Astrocyte of the hippocampus (primary cell): Measurements from ENCODE around the gene SAMHD1.
A peak's percentile ranks its signal among the peaks of the same experiment; 100 is the strongest.

Source experiments
- DNase-seq: peaks from one replicate; pipeline ENCODE4 v3.0.0; 2011; ENCODE audit warnings: low read depth, low spot score

SAMHD1 gene

GRCh38 chr20:36873498-36874189 lies 77.9 kb downstream of the SAMHD1 start:
- DNase-seq = no peak

- DNase-seq = no peak
Observed at GRCh38 chr20:36872852-36873251, 78.7 kb downstream of the SAMHD1 start.

DNA sequence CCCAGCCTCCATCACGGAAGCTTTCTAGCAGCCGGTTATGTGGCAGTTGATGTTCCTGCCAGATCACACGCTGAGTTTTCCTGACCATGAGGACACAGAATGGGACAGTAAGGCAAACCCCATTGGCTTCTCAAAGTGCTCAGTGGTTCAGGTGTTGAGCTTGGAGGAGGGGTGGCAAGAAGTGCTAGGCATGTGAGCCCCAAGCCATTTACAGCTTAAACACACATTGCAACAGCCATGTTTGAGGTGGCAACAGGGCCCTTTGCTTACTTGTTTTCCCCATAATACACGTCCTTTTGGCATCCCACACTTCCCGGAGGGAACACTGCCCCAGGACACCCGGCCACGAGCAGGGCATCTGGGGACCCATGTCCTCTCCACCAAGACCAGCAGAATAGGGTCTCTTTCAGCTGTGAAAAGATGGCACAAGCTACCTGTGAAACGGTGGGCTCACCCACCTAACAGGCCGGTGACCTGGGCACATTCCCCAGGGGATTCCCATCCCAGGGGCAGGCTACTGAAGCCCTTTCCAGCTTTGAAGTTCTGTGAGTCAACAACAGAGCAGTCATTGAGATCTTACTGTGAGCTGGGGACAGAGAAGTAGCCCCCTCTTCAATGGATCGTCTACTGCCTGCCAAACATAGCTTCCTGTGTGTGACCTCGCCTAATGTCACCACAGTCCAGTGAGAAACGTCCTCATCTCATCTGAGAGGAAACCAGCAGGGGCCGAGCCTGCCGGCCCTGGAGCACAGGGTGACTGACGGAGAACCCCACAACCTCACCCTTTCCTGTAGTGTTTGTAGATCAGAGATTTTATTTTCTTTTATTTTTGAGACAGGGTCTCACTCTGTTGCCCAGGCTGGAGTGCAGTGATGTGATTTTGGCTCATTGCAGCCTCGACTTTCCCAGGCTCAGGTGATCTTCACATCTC lies 79.6 kb downstream of the SAMHD1 start:
- no peak for DNase-seq

DNA sequence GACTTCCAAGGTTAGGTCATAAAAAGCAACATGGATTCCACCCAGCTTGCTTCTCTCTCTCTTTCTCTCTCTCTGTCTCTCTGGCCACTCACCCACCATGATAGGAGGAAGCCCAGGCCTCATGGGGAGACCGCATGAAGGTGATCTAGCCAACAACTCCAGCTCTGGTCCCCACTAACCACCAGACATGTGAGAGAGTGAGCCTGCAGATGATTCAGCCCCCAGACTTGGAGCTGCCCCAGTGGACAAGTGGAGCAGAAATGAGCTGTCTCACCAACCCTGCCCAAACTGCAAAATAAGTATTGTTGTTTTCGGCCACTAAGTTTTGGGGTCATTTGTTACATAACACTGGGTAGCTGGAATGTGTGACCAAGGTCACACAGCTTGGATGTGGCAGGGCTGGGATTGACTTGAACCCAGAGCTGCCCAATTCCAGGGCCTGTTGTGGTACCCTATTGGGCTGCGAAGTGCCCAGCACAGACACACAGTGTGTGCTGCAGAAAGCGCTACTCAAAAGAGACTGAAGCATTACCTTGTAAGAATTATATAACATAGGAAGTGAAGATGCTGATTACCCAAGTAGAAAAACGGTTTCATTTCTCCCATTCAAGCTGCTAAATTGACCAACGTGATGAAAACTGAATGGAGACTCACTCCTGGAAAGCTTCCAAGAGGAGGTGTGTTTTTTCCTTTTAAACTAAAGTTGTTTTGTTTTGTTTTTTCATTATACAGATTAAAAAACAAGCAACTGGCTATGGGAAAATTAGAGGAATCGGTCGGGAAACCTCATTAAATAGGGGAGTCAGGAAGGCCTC lies 84.6 kb downstream of the SAMHD1 start:
- DNase-seq = peak; percentile 68

DNA sequence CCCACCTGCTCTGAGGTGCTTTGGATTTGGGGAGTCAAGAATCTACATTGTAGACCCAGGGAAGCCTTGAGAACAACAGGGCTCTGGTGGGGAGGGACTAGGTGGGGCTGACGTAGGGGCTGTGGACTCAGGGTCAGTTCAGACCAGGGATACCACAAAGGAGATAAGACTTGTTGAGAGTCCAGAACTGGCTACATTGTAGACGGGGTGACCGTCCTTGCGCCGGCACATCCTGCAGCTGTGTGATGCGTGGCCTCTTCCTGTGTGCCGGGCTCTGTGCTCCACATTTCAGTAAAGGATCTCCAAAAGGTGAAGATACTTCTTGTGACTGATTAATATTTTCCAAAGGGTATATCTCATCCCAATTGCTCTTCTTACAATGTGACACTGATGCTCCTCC lies 85.3 kb downstream of the SAMHD1 start:
- no peak for DNase-seq

GRCh38 chr20:36865861-36866149 lies 85.7 kb downstream of the SAMHD1 start:
- DNase-seq = no peak

GRCh38 chr20:36865076-36865860 lies 86.2 kb downstream of the SAMHD1 start:
- no peak for DNase-seq

DNA sequence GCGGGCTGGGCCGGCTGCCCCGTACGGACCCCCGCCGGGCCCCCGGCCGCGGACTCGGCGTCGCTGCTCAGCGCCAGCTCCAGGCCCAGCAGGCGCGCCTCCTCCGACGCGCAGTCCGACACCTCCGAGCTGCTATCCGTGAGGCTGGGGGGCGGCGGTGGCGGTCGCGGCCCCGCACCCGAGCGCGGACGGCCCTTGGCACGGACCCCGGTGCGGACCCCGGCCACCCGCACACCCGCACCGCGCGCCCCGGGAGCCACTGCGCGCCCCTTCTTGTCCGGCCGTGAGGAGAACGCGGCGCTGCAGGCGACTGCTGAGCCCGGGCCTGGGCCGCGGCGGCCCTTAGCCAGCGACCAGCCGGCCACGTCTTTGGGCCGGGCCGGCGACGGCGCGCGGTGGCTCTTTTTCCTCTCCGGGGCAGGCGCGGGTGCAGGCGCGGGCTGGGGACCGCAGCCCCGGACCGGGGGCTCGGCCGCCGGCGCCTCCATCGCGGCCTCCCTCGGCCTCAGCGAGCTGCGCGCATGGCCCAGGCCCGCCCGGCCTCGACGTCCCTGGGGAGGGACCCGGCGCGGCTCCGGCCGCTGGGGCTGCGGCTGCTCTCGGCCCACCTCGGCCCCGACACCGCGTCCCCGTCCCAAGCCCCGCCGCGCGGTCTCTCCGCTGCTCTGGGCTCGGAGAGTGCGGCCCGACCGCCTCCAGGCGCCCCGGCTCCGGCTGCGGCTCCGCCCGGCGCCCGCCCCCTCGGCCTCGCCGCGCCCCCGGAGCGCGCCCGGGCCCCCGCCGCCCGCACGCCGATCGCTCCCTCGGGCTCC lies 88.4 kb downstream of the SAMHD1 start:
- no peak for DNase-seq

DNA sequence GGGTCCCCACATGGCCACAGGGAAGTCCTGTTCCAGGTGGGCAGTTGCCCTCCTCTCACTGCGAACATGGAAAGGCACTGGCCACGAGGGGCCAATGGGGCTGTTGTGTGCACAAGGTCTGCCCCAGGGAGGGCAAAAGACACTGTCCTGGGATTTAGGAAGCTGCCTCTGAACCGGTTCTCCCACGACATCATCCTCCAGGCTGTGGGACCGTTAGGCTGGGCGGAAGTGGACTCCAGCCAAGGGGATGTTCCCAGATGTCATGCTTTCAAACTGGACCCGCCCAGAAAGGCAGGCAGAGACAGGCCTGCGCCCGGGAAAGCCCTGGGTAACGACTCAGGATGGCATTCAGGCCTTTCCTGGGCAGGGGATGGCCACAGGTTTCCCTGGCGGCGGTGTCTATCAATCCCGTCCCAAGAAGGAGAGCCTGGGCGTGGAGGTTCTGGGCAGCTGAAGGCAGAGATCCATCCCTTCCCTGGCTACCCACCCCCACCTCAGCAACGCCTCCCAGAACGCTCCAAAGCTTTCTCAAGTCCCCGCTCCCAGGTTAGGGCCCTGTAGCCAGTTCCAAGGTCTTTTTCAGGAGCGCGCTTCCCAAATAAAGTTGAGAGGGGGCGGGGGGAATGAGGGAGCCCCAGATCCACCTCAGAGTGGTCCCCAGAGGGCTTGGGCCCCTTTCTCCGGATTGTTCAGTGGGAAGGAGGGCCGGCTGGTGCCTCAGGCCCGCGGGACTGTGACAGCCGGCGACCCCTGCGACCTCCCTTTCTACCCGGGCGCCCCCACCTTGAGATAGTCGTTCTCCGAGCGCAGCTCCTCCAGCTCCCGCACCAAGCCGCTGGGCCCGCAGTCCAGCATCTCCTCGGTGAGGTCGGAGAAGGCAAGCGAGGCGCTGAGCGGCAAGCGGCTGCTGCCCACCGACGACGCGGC lies 89.4 kb downstream of the SAMHD1 start:
- peak; percentile 75 for DNase-seq

- peak; percentile 29 for DNase-seq
Observed at GRCh38 chr20:36861625-36861874, 90.0 kb downstream of the SAMHD1 start.

DNA sequence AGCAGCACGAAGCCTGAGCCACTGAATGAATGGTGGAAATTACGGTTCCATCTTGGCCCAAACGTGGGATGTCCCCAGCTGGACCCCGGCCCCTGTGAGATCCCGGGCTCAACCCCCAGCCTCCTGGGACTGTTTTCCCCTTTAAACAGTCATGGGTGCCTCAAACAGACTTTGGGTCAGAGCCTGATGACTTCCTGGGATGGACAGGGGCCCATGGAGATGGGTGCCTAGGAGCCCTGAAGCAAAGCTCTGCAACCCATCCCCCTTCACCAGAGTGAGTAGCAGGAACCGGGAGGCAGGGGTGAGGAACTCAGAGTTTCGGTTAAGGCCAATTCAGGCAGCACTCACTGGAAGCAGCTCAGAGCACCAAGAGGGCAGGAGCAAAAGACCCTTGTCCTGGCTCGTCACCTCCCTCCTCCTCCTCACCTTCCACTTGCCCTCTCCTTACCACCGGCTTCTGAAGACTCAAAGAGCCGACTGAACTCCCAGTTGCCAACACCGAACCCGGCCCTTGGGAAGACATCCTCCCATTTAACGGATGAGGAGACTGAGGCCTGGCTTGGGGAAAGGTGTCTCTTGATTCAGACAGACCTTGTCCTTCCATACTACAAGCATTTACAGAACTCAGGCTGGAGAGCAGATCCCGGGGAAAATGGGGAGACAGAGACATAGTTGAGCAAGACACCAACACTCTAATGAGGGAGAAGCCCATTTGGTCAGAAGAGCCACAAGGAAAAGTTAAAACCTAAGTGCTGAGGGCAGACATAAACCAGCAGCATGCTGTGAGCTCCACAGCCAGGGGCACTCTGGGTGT lies 90.5 kb downstream of the SAMHD1 start:
- DNase-seq = no peak

DNA sequence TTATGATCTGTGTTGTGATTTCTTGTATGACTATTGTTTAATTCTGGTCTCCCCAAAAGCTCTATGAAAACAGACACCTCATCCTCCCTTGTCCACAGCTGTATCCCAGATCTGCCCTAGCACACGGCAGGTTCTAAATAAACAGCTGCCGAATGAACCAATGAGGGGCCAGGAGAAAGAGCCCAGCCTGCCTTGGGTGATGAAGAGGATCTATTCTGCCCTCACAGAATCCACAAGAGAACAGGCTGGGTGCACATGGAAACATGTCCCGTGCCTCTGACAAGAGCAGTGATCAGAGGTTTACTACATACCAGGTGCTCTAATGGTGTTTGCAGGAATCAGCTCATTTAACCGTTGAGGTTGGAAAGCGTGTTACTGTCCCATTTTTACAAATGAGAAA lies 91.2 kb downstream of the SAMHD1 start:
- no peak for DNase-seq

GRCh38 chr20:36859700-36860330 lies 91.7 kb downstream of the SAMHD1 start:
- DNase-seq = no peak

GRCh38 chr20:36859282-36859555 lies 92.3 kb downstream of the SAMHD1 start:
- no peak for DNase-seq

GRCh38 chr20:36856691-36857635 lies 94.5 kb downstream of the SAMHD1 start:
- peak; percentile 46 for DNase-seq

GRCh38 chr20:36856195-36856594 lies 95.3 kb downstream of the SAMHD1 start:
- peak; percentile 55 for DNase-seq

DNA sequence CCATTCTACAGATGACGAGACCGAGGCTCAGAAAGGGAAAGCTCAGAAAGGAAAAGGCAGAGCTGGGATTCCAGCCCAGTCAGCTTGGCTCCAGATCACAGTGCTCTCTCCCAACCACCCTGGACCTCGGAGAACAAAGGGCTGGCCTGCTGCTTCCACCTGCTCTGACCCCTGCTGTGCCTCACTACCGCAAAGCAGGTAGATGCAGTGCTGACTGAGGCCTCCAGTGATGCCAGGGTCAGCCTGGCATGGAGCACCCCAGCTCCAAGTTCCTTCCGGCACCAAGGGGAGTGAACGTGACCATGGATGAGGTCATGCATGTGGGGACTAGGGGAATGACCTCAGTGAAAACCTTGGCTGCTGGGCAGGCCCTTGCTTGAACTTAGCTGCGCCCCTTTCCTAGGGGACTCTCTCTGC lies 96.3 kb downstream of the SAMHD1 start:
- DNase-seq = no peak
